Measurements from ENCODE around the gene GSDMA.
A peak's percentile ranks its signal among the peaks of the same experiment; 100 is the strongest.

Gene GSDMA

GRCh38 chr17:39960524-39961041 lies 2.2 kb upstream of the GSDMA start:
- DNase-seq (ENCODE audit: low read depth) = no peak

GRCh38 chr17:39963829-39964228 lies 1.0 kb downstream of the GSDMA start:
- DNase-seq (ENCODE audit: low read depth) = no peak

GRCh38 chr17:39965017-39965699 lies 2.4 kb downstream of the GSDMA start:
- no peak for DNase-seq (ENCODE audit: low read depth)

- DNase-seq (ENCODE audit: low read depth) = no peak
These were observed 4.0 kb downstream of the GSDMA start for GRCh38 chr17:39966771-39967170.

GRCh38 chr17:39968761-39969160 lies 6.0 kb downstream of the GSDMA start:
- no peak for DNase-seq (ENCODE audit: low read depth)

- no peak for DNase-seq (ENCODE audit: low read depth)
These were observed 6.6 kb downstream of the GSDMA start for GRCh38 chr17:39969375-39969774.

GRCh38 chr17:39970157-39970692 lies 7.4 kb downstream of the GSDMA start:
- no peak for DNase-seq (ENCODE audit: low read depth)

- no peak for DNase-seq (ENCODE audit: low read depth)
These were observed 8.3 kb downstream of the GSDMA start for GRCh38 chr17:39971076-39971603.

GRCh38 chr17:39972271-39972670 lies 9.5 kb downstream of the GSDMA start:
- no peak for DNase-seq (ENCODE audit: low read depth)

GRCh38 chr17:39973496-39973895 lies 10.7 kb downstream of the GSDMA start:
- DNase-seq (ENCODE audit: low read depth) = no peak

GRCh38 chr17:39974433-39974832 lies 11.6 kb downstream of the GSDMA start:
- no peak for DNase-seq (ENCODE audit: low read depth)

GRCh38 chr17:39975801-39976200 lies 13.0 kb downstream of the GSDMA start:
- DNase-seq (ENCODE audit: low read depth) = no peak

- peak; percentile 70 for DNase-seq (ENCODE audit: low read depth)
These were observed 16.3 kb downstream of the GSDMA start for GRCh38 chr17:39979016-39979670.

- DNase-seq (ENCODE audit: low read depth) = no peak
These were observed 17.1 kb downstream of the GSDMA start for GRCh38 chr17:39979893-39980350.

- DNase-seq (ENCODE audit: low read depth) = peak; percentile 100
These were observed 17.8 kb downstream of the GSDMA start, which contains the start of gene PSMD3 for GRCh38 chr17:39980351-39981206. Gene PSMD3 (plus strand): TSS chr17:39980807. CDS start chr17:39980971, 164 bp downstream.

- no peak for DNase-seq (ENCODE audit: low read depth)
These were observed 18.5 kb downstream of the GSDMA start for GRCh38 chr17:39981207-39981741.

GRCh38 chr17:39981766-39982375 lies 19.1 kb downstream of the GSDMA start:
- no peak for DNase-seq (ENCODE audit: low read depth)

- no peak for DNase-seq (ENCODE audit: low read depth)
These were observed 25.5 kb downstream of the GSDMA start for GRCh38 chr17:39988206-39988810.

- DNase-seq (ENCODE audit: low read depth) = no peak
These were observed 31.6 kb downstream of the GSDMA start for GRCh38 chr17:39994448-39994847.

- DNase-seq (ENCODE audit: low read depth) = no peak
These were observed 32.6 kb downstream of the GSDMA start for GRCh38 chr17:39995438-39995837.

- DNase-seq (ENCODE audit: low read depth) = no peak
These were observed 33.4 kb downstream of the GSDMA start for GRCh38 chr17:39996162-39996561.
